VCaP (cell line): Measurements from ENCODE around the gene MAP7D2.

Experiments used
- H3K27ac ChIP-seq: fragments of 450-650 bp; 2 replicates; pipeline ENCODE4 v1.5.1; 2017
- TF ChIP-seq, protein P1 (sequence below): fragments of 450-650 bp; conservative IDR thresholded peaks from 2 replicates; pipeline ENCODE4 v1.5.1; 2017; ENCODE audit warnings: mild to moderate bottlenecking, moderate library complexity

The MAP7D2 gene

DNA sequence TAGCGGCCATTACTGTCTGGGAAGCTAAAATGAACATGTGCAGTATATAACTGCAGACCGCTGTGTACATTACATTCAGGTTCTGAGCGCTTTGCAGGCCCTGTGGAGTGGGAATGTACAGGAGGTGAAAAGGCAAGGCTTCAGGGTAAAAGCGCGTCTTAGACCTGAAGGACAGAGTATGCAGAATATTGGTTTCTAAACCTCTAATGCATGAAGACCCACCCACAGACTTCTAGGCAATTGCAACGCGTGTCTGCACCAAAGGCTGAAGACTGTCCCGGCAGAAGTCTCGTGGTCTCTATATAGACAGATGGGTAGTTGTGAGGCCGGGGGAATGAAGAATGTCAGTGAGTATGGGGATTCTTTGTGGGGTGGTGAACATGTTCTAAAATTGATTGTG is 5.4 kb downstream of the MAP7D2 start:
- TF ChIP-seq, protein P1, sequence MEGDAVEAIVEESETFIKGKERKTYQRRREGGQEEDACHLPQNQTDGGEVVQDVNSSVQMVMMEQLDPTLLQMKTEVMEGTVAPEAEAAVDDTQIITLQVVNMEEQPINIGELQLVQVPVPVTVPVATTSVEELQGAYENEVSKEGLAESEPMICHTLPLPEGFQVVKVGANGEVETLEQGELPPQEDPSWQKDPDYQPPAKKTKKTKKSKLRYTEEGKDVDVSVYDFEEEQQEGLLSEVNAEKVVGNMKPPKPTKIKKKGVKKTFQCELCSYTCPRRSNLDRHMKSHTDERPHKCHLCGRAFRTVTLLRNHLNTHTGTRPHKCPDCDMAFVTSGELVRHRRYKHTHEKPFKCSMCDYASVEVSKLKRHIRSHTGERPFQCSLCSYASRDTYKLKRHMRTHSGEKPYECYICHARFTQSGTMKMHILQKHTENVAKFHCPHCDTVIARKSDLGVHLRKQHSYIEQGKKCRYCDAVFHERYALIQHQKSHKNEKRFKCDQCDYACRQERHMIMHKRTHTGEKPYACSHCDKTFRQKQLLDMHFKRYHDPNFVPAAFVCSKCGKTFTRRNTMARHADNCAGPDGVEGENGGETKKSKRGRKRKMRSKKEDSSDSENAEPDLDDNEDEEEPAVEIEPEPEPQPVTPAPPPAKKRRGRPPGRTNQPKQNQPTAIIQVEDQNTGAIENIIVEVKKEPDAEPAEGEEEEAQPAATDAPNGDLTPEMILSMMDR, result no peak
- H3K27ac ChIP-seq, result no peak overlapping the region

DNA sequence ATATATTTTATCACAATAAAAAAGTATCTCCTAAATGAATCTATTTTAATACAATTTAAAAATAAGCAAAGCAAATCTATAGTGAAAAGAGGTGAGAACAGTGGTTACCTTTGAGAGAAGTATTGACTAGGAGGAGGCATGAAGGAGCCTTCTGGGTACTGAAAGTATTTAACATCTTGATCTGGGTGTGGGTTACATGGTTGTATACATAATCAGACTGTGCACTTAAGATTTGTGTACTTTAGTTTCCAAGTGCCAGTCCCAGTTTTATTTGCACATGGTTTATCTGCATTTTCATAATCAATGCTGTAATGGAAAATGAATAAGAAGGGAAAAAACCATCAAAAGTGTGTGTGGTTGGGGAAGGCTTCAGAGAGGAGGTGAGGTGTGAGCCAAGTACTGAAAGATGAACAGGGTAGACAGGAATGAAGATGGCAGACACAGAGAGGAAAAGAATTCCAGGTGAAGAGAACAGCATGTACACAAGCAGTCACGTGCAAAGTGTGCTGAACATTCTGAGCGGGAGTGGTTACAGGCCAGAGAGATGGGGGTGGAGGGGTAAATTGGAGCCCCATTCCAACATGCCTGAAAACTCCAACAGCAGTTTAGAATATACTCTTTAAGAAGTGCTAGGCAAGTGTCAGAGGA is 14.6 kb downstream of the MAP7D2 start:
- TF ChIP-seq, protein P1, result no peak
- no peak overlapping the region for H3K27ac ChIP-seq

DNA sequence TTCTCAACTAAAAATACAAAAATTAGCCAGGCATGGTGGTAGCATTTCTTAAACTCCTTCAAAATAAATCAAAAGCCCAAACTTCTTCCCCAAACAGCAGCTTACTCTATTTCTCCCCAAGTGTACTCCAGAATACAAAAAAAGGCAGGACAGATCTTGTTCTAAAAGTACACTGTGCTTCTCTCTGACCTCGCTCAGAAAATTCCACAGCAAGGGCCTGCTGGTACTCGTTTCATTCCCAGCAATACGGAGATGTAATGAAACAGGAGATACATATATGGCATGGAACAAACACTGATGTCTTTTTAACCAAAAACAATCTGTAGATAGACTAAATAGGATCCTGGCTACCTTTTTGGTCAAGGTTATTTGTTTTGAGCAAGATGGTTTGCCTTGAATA is 25.2 kb downstream of the MAP7D2 start:
- TF ChIP-seq, protein P1, result no peak
- H3K27ac ChIP-seq, result no peak overlapping the region

DNA sequence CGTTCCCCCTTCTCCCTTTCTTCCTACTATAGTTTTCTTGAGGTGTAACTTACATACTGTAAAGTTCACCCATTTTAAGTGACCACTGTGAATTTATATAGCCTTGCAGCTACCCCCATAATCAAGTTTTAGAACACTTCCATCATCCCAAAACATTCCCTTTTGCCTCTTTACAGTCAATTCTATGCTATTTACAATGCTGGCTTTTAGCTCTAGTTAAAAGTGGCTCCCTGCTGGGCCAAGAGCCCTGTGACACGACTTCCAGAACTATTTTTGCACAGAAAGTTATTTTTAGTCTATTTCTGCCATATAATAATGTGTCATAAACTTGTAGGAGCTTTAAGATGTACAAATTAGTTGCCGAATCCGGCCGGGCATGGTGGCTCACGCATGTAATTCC is 26.9 kb downstream of the MAP7D2 start:
- no peak overlapping the region for H3K27ac ChIP-seq
- TF ChIP-seq, protein P1, result no peak

DNA sequence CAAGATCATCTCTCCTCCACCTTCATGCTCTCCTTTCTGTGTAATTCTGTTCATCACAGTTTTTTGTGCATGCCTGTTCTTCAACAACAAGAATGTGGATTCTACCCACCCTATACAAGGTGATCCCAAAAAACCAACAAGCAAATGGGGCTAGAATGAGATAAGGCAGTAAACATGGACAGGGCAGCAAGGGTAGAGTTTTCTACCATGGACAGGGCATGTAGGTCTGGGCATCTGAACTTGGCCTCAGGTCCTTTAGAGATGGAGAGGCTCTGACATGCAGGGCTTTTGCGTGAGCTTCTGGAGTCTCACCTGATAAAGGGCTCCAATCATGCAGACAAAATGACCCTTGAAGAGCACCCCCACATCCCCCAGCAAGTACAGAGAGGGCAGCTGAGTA is 36.4 kb downstream of the MAP7D2 start:
- TF ChIP-seq, protein P1, result no peak
- H3K27ac ChIP-seq, result no peak overlapping the region

DNA sequence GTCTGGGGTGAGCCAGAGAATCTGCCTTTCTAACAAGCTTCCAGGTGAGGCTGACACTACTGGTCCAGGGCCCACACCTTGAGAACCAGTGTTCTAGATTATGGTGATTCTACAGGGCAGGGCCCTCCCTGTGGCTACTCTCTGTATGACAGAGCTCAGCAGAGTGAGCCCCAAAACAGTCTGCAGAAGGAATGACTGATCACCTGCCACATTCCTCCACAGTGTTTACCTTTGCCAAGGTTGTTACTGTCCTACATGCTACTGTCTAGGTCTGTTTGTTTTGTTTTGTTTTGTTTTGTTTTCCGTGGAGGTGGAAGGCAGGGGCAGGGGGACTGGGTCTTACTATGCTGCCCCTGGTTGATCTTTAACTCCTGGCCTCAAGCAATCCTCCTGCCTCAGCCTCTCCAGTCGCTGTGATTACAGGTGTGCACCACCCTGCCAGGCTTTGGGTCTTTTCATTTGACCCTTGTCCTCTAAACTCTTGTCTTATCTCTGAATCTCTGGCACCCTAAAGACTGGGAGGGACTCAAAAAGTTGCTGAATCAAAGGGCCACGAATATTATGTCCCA is 45.1 kb downstream of the MAP7D2 start:
- TF ChIP-seq, protein P1, result no peak
- H3K27ac ChIP-seq, result no peak overlapping the region

DNA sequence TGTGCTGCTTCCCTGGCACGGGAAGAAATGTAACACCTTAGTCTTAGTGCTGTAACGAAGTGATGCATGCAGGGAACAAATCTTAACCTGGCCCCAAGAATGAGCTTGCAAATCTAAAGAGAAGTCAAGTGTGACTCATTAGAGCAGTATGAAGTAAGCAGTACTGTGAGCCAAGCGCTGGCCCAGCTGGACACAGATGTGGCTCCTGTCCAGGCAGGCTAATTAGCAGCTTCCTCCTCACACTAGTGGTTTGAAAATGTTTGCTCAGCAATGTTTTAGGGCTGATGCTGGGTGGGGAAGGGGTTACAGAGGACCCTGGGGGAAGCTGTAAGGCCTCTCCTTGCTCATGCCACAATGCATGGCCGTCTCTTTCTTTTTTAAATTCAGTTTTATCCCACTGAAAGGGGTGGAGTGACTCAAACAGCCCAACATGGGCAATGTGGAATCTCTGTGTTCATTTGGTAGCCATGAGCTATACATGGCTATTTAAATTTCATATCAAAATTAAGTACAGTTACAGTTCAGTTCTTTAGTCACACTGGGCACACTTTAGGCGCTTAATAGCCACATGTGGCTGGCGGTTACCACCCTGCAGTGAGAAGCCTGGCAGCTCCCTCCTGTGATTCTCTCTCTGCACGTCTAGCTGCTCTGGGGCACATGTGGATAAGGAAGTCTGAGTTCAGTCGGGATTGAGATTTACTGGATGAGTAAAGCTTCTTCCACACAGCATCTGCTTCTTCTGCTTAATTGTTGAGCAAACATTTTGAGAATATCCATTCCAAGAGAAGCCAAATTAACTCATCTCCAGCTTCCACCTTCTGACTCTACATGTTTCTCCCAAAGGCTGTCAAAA is 48.8 kb downstream of the MAP7D2 start:
- peak overlapping the region; percentile 60 for H3K27ac ChIP-seq
- TF ChIP-seq, protein P1, result no peak
